GM18499 (cell line): ENCODE measurements around the gene C9orf43.
"Not testable (repeated sequence)": the region's sequence is repeated elsewhere in the genome, so short reads cannot be mapped to it uniquely, and the experiment has no call there.

Experiments used
- ATAC-seq: cut with Tn5 transposase; IDR thresholded peaks from one replicate; pipeline ENCODE4 v1.9.1; 2021; ENCODE audit warnings: moderate number of reproducible peaks; ENCODE audit not compliant: insufficient read depth, unreplicated experiment

C9orf43 gene

GRCh38 chr9:113410207-113410864 lies at the start of gene C9orf43, which contains the start of gene POLE3:
Gene C9orf43 (plus strand): TSS chr9:113410747. CDS start chr9:113413494, 2,747 bp downstream.
Gene POLE3 (minus strand): TSS chr9:113410675. CDS start chr9:113410293, 382 bp downstream.
- ATAC-seq = peak; percentile 78

GRCh38 chr9:113361304-113362018 lies 49.1 kb upstream of the C9orf43 start:
- no peak for ATAC-seq

GRCh38 chr9:113363336-113363735 lies 47.2 kb upstream of the C9orf43 start:
- no peak for ATAC-seq

GRCh38 chr9:113364951-113365350 lies 45.6 kb upstream of the C9orf43 start:
- no peak for ATAC-seq

GRCh38 chr9:113365652-113366051 lies 44.9 kb upstream of the C9orf43 start:
- not testable (repeated sequence) for ATAC-seq

GRCh38 chr9:113368348-113368981 lies 42.1 kb upstream of the C9orf43 start:
- ATAC-seq = no peak

- ATAC-seq = no peak
Measured at GRCh38 chr9:113368982-113369854, 41.3 kb upstream of the C9orf43 start.

- ATAC-seq = no peak
Measured at GRCh38 chr9:113369855-113370140, 40.7 kb upstream of the C9orf43 start.

- ATAC-seq = no peak
Measured at GRCh38 chr9:113370806-113371325, 39.7 kb upstream of the C9orf43 start.

- no peak for ATAC-seq
Measured at GRCh38 chr9:113372059-113372458, 38.5 kb upstream of the C9orf43 start.

GRCh38 chr9:113373256-113373655 lies 37.3 kb upstream of the C9orf43 start:
- ATAC-seq = no peak

- no peak for ATAC-seq
Measured at GRCh38 chr9:113373676-113374392, 36.7 kb upstream of the C9orf43 start.

- no peak for ATAC-seq
Measured at GRCh38 chr9:113375057-113376023, 35.2 kb upstream of the C9orf43 start.

- peak; percentile 50 for ATAC-seq
Measured at GRCh38 chr9:113376634-113377567, 33.6 kb upstream of the C9orf43 start, which contains the start of gene HDHD3. Gene HDHD3 (minus strand): TSS chr9:113376986. CDS start chr9:113374354, 2,632 bp downstream.

GRCh38 chr9:113379094-113379828 lies 31.3 kb upstream of the C9orf43 start:
- ATAC-seq = not testable (repeated sequence)

- not testable (repeated sequence) for ATAC-seq
Measured at GRCh38 chr9:113379829-113380210, 30.7 kb upstream of the C9orf43 start.
